NCI-H2081 (cell line): ENCODE results near the gene ZBTB48.
A peak's percentile ranks its signal among the peaks of the same experiment; 100 is the strongest.

Experiments
- DNase-seq, 2 experiments: peaks; one replicate each; lab custom pipeline; 2025; lab: John Stamatoyannopoulos, UW

ZBTB48 gene

DNA sequence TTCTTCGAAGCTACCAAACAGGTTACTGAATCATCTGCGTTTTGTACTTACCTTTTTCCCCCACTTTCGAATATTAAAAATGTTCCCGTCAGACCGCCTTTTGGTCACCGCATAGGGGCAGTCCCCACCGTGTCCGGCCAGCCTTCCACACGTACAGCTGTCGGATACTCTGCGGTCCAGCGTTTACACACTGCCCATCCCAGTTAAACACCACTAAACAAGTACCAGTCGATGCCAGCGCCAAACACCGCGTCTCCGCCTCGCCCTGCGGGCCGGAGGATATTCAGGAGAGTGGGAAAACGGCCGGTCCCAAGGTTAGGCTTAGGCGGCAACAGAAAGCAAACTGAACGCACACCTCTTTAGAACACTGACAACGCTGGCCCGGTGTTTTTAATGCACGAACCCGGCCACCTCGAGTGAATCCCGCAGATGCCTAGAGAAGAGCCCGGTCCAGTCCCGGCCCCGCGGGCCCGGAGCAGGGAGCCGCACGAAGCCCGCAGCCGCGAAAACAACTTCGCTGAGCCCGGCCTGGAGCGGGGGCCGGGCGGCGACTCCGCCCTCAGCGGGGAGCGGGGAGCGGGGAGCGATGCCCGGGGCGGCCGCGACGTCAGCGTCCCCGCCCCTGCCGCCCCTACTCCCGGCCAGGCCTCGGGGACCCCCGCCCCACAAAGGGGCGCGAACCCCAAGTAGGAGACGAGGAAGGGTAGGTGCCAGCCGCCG lies 33.0 kb downstream of the ZBTB48 start:
- peak in 1 of 2 experiments; percentile 70 for DNase-seq

- DNase-seq: peak; percentile 99
These were observed 33.7 kb downstream of the ZBTB48 start, which contains the start of gene PHF13 for GRCh38 chr1:6613361-6614018. PHF13 (plus strand) TSS chr1:6613731; CDS start chr1:6614067, 336 bp downstream.

DNA sequence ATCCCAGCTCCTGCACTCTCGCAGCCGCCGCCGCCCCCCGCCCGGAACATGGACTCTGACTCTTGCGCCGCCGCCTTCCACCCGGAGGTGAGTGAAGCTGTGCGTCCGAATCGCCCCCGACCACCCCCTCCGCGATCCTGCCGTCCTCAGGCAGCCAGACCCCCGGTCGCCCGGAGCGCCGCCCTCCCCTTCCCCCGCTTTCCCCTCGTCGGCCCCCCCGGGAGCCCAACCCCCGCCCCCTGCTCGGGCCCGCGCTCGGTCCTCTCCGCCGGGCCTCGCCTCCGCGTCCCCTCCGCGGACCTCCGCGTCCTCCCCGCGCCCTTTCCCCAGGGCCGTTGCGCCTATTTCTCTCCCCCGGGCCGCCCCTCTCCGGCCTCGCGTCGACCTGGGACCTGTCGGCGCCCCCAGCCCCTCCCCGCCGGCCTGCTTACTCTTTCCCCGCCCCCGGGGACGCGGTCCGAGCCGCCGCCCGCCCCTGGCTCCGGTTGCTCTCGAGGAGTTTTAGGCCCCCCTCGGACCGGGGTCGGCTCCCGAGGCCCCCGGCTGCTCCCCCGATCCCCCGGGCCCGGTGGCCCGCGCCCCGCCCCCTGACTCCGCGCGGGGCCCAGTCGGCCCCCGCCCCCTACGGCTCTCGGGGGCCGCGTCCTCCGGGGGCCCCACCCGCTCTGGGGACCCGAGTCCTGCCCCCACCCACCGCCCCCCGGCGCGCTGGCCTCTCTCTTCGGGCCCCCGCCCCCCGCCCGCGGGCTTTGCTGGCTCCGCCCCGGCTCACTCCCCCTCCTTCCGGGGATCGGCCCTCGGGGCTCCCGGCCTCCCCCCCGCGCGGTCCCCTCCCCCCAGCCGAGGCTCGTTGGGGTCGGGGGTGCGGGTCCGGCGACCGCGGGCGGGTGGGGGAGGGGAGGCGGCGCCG lies 34.5 kb downstream of the ZBTB48 start:
- DNase-seq: peak in 1 of 2 experiments; percentile 21

DNA sequence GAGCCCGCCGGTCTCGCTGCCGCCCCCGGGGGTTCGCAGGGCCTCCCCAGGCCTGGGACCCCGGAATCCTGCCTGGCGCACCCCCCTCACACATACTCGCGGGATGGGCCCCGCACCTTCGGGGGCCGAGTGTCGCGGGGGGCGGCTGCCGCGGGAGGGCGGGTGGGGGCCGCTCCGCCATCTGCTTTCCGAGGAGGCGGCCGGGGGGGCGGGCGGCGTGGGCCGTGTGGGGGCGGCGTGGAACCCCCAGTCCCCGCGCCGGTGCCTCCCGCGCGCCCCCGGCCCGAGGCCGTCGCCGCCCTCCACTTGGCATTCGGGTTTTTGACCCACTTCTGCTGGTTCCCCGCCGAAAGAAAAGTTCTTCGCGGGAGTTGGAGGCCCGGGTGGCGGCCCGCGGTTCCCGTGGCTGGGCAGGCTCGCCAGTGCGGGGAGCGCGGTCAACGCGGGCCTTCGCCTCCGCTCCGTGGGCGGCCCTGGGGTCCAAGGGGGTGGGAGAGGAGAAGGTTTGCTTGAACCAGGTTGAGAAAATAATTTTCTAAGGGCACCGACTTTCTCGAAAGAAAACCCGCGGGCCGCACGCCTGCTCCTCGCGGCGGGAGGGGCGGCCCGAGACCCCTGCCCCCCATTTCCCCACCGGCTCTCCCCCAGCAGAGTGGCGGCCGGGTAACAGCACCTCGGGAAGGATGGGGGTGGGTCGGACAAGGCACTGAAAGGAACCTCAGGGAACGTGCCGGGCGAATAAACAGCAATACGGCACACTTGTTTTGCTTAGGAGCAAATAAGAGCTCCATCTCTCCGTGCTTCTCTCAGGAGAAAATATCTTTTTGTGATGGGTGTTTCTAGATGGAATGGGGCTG lies 35.4 kb downstream of the ZBTB48 start:
- no peak for DNase-seq

DNA sequence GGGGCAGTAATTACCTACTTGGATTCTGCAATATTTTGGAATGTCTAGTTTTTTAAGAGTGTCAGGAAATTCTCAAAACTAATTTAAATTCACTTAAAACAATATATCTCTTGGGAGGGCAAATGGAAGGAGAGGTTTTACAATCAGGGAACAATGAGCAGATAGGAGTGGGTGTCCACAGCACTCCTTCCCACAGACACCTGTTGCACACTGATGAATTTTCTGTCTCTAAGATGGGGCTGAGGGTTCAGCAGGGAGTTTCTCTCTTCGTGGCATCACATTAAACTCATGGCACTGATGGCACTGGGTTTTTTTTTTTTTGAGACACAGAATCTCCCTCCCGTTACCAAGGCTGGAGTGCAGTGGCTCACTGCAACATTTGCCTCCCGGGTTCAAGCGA lies 39.3 kb downstream of the ZBTB48 start:
- DNase-seq: no peak

- DNase-seq: peak in 1 of 2 experiments; percentile 29
These were observed 41.9 kb downstream of the ZBTB48 start for GRCh38 chr1:6621429-6622391.

DNA sequence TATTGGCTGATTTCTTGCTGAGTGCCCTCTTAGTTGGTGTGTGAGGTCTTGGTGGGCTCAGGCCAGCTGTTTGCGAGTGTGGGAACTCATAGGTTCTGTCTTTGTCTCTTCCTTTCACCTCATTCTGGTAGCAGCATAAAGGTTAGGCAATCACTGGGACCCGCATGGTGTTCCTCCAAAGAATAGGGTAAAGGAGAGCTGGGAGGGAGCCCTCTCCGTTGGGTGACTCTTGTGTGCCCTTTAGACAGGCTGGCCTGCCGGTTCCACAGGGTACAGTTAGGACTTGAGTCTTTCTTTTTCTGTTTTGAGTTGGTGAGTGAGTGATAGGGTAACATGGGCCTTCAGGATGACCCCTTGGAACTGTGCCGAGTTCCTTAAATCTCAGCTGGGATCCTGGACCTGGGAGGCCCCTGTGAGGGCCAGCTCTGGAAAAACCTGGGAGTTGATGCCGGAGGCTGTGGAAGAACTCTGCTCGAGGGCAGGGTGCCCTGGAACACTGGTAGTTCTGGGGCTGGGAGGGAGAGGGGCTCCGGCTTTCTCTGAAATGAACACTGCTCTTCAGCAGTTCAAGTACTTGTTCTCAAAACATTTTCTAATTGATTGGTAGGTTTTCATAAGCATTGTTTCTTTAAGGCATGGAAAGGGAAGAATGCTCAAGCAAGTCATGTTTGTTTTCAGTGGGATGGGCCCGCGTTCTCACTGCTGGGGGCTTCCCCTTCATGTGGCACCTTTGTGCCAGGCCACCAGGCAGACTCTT lies 42.8 kb downstream of the ZBTB48 start:
- DNase-seq: no peak

GRCh38 chr1:6623269-6623965 lies 43.6 kb downstream of the ZBTB48 start:
- no peak for DNase-seq

GRCh38 chr1:6624710-6625583 lies 45.2 kb downstream of the ZBTB48 start, which contains the start of gene THAP3:
THAP3 (plus strand) TSS chr1:6624868; CDS start chr1:6625219, 351 bp downstream.
- peak; percentile 80 to 87 for DNase-seq

GRCh38 chr1:6625584-6626149 lies 45.9 kb downstream of the ZBTB48 start:
- DNase-seq: no peak

DNA sequence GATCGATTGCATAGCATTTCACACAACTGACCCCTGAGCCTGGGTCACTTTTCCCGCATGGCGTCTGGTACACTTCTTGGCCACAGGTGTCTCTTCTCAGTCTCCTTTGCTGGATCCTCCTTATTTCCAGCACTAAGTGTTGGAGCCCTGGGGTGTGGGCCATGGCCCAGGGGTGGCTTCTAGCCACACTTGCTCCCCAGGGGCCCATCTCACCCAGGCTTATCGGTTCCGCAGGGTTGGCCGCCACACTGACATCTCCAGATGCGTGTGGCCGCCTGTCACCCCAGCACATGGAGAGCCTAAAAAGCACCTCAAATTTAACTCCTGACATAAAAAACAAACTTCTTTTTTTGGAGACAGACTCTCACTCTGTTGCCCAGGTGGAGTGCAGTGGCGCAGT lies 47.2 kb downstream of the ZBTB48 start:
- DNase-seq: no peak

DNA sequence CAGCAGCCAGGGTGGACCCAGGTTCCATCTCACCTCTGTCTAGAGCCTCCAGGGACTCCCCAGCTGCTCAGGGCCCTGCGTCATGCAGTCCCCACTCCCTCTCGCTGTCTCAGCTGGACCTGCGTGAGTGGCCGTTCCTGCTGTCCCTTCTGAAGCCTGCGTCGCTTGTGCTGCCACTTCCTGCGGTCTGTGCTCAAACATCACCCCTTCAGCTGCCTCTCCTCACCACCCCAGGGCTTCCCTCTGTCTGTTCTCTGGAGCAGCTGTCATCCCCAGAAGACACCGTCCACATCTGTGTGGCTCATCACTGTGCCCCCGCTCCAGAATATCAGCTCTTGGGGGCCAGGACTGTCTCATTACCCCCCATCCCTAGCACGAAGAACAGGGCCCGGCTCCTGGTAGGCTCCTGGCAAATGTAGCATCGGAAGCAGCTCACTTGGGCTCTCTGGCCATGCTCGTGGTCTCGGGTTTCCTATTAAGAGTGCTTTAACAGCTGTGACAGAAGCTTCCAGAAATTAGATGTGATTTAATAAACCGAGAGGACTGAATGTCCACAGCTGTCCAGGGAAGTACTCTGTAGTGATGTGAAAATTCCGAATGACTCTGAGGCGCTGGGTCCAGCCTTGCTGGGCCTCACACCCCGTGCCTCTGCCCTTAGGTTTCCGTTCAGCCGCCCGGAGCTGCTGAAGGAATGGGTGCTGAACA lies 48.2 kb downstream of the ZBTB48 start:
- no peak for DNase-seq

DNA sequence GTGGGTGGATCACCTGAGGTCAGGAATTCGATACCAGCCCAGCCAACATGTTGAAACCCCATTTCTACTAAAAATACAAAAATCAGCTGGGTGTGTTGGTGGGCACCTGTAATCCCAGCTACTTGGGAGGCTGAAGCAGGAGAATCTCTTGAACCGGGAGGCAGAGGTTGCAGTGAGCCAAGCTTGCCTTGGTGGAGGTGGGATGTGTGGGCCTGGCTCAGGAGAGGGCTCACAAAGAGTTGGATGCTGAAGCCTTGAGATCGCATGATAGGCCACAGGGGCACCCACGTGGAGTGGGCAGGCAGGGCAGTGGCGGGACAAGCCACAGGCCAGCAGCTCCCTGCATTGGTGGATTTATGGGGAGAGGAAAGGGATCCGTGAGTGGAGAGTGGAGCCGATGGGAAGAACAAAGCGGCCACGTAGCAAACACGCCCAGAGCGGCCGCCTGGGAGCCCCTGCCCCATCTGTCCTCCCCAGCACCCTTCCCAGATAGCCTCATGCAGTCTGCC lies 49.2 kb downstream of the ZBTB48 start:
- no peak for DNase-seq

DNA sequence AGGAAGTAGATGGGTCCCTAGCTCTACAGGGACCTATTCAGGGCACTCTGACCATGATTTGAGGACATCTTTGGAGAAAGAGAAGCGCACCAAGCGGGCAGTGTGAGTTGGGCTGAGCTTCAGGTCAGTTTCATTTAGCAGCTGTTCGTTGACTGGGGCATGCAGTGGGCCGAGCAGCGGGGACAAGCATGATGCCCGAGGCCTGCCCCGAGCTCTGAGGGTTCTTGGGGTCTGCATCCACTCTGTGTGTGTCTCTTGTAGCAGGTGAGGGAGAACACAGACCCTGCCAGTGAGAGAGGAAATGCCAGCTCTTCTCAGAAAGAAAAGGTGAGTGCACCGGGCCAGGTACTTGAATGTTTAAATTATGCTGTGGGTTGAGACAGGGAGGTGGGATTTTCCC lies 50.2 kb downstream of the ZBTB48 start:
- DNase-seq: no peak

GRCh38 chr1:6631058-6631457 lies 51.3 kb downstream of the ZBTB48 start:
- DNase-seq: no peak
